Measurements from ENCODE around the gene GAREM1. TPM values are rescaled to one million over a fixed set of nuclear protein-coding genes. Genes with fewer than 3 reads are reported as not detected.
"Not testable (repeated sequence)": the region's sequence is repeated elsewhere in the genome, so short reads cannot be mapped to it uniquely, and the experiment has no call there.

GAREM1 gene
- total RNA-seq, 1 experiment from 2014 or later = 7.0 TPM

- no peak for TF ChIP-seq ZNF532 (CRISPR knock-in tag; IDR thresholded peaks at IDR 0.05; ENCODE audit: borderline replicate concordance)
- no peak for TF ChIP-seq ATF2 (CRISPR knock-in tag; IDR thresholded peaks at IDR 0.05; ENCODE audit: borderline replicate concordance, low read depth)
Observed at GRCh38 chr18:32478317-32478716, 7.6 kb upstream of the GAREM1 start (continued).

- ATAC-seq (no peak), DNase-seq (ENCODE audit: low spot score) (no peak)
- ChIA-PET POLR2A (no interaction called here), CTCF (interaction anchor here (2.3 kb wide), 1 partner anchor 36 kb away, joined by 7 read pairs; no protein-coding TSS in a partner anchor)
- no peaks in the 10 kb centered on the region for H3K9me3 Mint-ChIP-seq
- no peak overlapping the region for H3K4me3 Mint-ChIP-seq
- TF ChIP-seq GABPB1 (CRISPR knock-in tag; IDR thresholded peaks at IDR 0.05) (no peak), ZBTB21 (CRISPR knock-in tag; IDR thresholded peaks at IDR 0.05; ENCODE audit: borderline replicate concordance) (no peak), ZNF512 (CRISPR knock-in tag; IDR thresholded peaks at IDR 0.05; ENCODE audit: borderline replicate concordance) (no peak), SMAD3 (CRISPR knock-in tag; IDR thresholded peaks at IDR 0.05; ENCODE audit: borderline replicate concordance) (no peak), HMGXB4 (CRISPR knock-in tag; IDR thresholded peaks at IDR 0.05) (no peak)
- peaks cover 21% of the 10 kb centered on the region for H3K27me3 Mint-ChIP-seq (ENCODE audit: low read depth)
- H3K36me3 Mint-ChIP-seq = no peaks in the 10 kb centered on the region
- no peak overlapping the region for H3K27ac Mint-ChIP-seq
- peaks cover 15% of the 10 kb centered on the region for H3K4me1 Mint-ChIP-seq
Observed at GRCh38 chr18:32476106-32476505, 5.4 kb upstream of the GAREM1 start.

- CTCF ChIA-PET = interaction anchor here (0.7 to 7.4 kb wide), 4 partner anchors 8 to 75 kb away, joined by 3 to 109 read pairs (median 5); no protein-coding TSS in a partner anchor
- Mint-ChIP-seq H3K4me1 (peaks cover 15% of the 10 kb centered on the region), H3K27me3 (ENCODE audit: low read depth) (peaks cover 21% of the 10 kb centered on the region)
- H3K27ac Mint-ChIP-seq; H3K36me3 Mint-ChIP-seq; H3K9me3 Mint-ChIP-seq; DNase-seq (ENCODE audit: low spot score); H3K4me3 Mint-ChIP-seq; ATAC-seq: not testable (repeated sequence)
- POLR2A ChIA-PET = interaction anchor here (1.0 kb wide), 1 partner anchor 71 kb away, joined by 3 read pairs; no protein-coding TSS in a partner anchor
Observed at GRCh38 chr18:32475069-32475468, 4.4 kb upstream of the GAREM1 start.

GRCh38 chr18:32473325-32473724 is 2.6 kb upstream of the GAREM1 start:
- Mint-ChIP-seq H3K4me3 (no peak overlapping the region), H3K9me3 (no peaks in the 10 kb centered on the region), H3K27me3 (ENCODE audit: low read depth) (peaks cover 29% of the 10 kb centered on the region), H3K4me1 (peaks cover 22% of the 10 kb centered on the region), H3K36me3 (no peaks in the 10 kb centered on the region), H3K27ac (no peak overlapping the region)
- no peak for DNase-seq (ENCODE audit: low spot score)
- ChIA-PET CTCF (interaction anchor here (7.4 kb wide), 1 partner anchor 77 kb away, joined by 109 read pairs; no protein-coding TSS in a partner anchor), POLR2A (no interaction called here)
- no peak for ATAC-seq
- TF ChIP-seq ZBTB21 (CRISPR knock-in tag; IDR thresholded peaks at IDR 0.05; ENCODE audit: borderline replicate concordance) (no peak), ZNF532 (CRISPR knock-in tag; IDR thresholded peaks at IDR 0.05; ENCODE audit: borderline replicate concordance) (no peak), E2F4 (CRISPR knock-in tag; IDR thresholded peaks at IDR 0.05; ENCODE audit: borderline replicate concordance, low read depth) (no peak), NR1H2 (CRISPR knock-in tag; IDR thresholded peaks at IDR 0.05) (no peak), HMGXB4 (CRISPR knock-in tag; IDR thresholded peaks at IDR 0.05) (no peak)
